GM12875 (cell line): ENCODE data around the gene CLEC4D.

Source experiments
- H3K4me3 ChIP-seq: one replicate; pipeline ENCODE4 v1.5.1; 2011; ENCODE audit warnings: low read depth, low read length, control low read depth
- CTCF ChIP-seq: IDR thresholded peaks from 2 replicates; pipeline ENCODE4 v1.5.1; 2011; ENCODE audit warnings: low read depth, mild to moderate bottlenecking, control low read depth, inconsistent platforms, low read length, moderate library complexity, borderline replicate concordance; ENCODE audit not compliant: insufficient read depth

CLEC4D gene

GRCh38 chr12:8508223-8508622 is 5.1 kb upstream of the CLEC4D start:
- H3K4me3 ChIP-seq, result no peak overlapping the region
- TF ChIP-seq CTCF, result no peak

GRCh38 chr12:8508910-8509841 is 4.1 kb upstream of the CLEC4D start:
- no peak overlapping the region for H3K4me3 ChIP-seq
- no peak for TF ChIP-seq CTCF

GRCh38 chr12:8517971-8518370 is 4.7 kb downstream of the CLEC4D start:
- no peak for TF ChIP-seq CTCF
- no peak overlapping the region for H3K4me3 ChIP-seq

- H3K4me3 ChIP-seq, result no peak overlapping the region
- no peak for TF ChIP-seq CTCF
These were observed 5.9 kb downstream of the CLEC4D start for GRCh38 chr12:8519171-8519570.

GRCh38 chr12:8527250-8528130 is 14.2 kb downstream of the CLEC4D start:
- H3K4me3 ChIP-seq, result no peak overlapping the region
- TF ChIP-seq CTCF, result no peak

- TF ChIP-seq CTCF, result no peak
- H3K4me3 ChIP-seq, result no peak overlapping the region
These were observed 18.7 kb downstream of the CLEC4D start for GRCh38 chr12:8532045-8532444.
